Prostate gland (tissue), 2 donors: ENCODE measurements around the gene WDR90. TPM values are rescaled to one million over a fixed set of nuclear protein-coding genes. Genes with fewer than 3 reads are reported as not detected.

ENCODE experiments used
- DNase-seq: peaks from one replicate; pipeline ENCODE4 v3.0.0-alpha.2; 2019; ENCODE audit warnings: low spot score
- H3K27ac ChIP-seq, 2 donors: fragments of 200-600 bp; sonication (generic); 2 replicates each; pipeline ENCODE4 v1.5.1; 2017 to 2019
- H3K27me3 ChIP-seq: fragments of 200-600 bp; sonication (generic); replicated peaks from 2 replicates; pipeline ENCODE4 v1.5.1; 2019; ENCODE audit not compliant: insufficient read depth
- H3K36me3 ChIP-seq, 2 donors: fragments of 200-600 bp; sonication (generic); 1 replicate in 1 of 2; 2 replicates in 1 of 2; pipeline versions ENCODE4 v1.5.1 to v1.8.1; 2017 to 2019
- H3K4me1 ChIP-seq: fragments of 200-600 bp; sonication (generic); replicated peaks from 2 replicates; pipeline ENCODE4 v1.5.1; 2019
- H3K4me3 ChIP-seq, 2 donors: fragments of 200-600 bp; sonication (generic); 2 replicates each; pipeline ENCODE4 v1.5.1; 2017 to 2019
- H3K9me3 ChIP-seq: fragments of 200-600 bp; sonication (generic); 2 replicates; pipeline ENCODE4 v1.5.1; 2017
- POLR2A ChIP-seq: fragments of 450-650 bp; IDR thresholded peaks from one replicate; pipeline ENCODE4 v1.6.1; 2016; ENCODE audit warnings: antibody characterized with exemption, mild to moderate bottlenecking
- POLR2AphosphoS5 ChIP-seq: sonication (generic); formaldehyde crosslinking; IDR thresholded peaks from one replicate; pipeline ENCODE4 v1.6.1; 2017; ENCODE audit warnings: antibody characterized with exemption
- WGBS: methylation state at CpG from one replicate; pipeline ENCODE4 v1.1.5; 2018; 5-methylcytosine and 5-hydroxymethylcytosine counted together
- intact Hi-C: fragments of 100-400 bp; cut with DNase I; formaldehyde crosslinking; loops from one replicate; pipeline ENCODE4 v1.14.2; 2022
- total RNA-seq, 2 donors: library from RNA; depleted of rRNA; stranded (reverse); fragments of >200 nt; gene quantifications; one replicate each; pipeline ENCODE4 v1.1.0, GENCODE V29; 2016
- TF ChIP-seq, protein P1 (sequence below), 4 experiments: fragments of 200-600 bp in 2 of 4; fragments of 450-650 bp in 2 of 4; sonication (generic) in 2 of 4; IDR thresholded peaks; 1 replicate in 3 of 4; 2 replicates in 1 of 4; pipeline ENCODE4 v1.5.1; 2016 to 2019; ENCODE audit warnings: antibody characterized with exemption in 4 of 4, mild to moderate bottlenecking in 2 of 4, moderate library complexity in 2 of 4

WDR90 gene
- total RNA-seq, 2 donors from 2014 or later, result 36.8 to 60.4 TPM

DNA sequence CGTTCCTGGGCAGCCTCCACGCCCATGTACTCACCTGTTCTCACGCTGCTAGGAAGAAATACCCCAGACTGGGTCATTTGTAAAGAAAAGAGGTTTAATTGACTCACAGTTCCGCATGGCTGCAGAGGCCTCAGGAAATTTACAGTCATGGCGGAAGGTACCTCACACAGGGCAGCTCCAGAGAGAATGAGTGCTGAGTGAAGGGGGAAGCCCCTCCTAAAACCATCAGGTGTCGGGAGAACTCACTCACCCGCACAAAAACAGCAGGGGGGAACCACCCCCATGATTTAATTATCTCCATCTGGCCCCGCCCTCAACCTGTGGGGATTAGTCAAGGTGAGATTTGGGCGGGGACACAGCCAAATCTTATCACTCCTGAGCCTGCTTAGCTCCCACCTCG is 41.1 kb upstream of the WDR90 start:
- H3K27ac ChIP-seq, result no peak overlapping the region
- intact Hi-C loops, result no loop called here
- peaks cover 4% of the 10 kb centered on the region for H3K4me1 ChIP-seq
- H3K4me3 ChIP-seq, result no peak overlapping the region
- no peaks in the 10 kb centered on the region for H3K36me3 ChIP-seq
- 75% methylated on average over 10 of the region's 10 CpGs for WGBS
- TF ChIP-seq POLR2A (no peak), POLR2AphosphoS5 (no peak)
- TF ChIP-seq, protein P1, sequence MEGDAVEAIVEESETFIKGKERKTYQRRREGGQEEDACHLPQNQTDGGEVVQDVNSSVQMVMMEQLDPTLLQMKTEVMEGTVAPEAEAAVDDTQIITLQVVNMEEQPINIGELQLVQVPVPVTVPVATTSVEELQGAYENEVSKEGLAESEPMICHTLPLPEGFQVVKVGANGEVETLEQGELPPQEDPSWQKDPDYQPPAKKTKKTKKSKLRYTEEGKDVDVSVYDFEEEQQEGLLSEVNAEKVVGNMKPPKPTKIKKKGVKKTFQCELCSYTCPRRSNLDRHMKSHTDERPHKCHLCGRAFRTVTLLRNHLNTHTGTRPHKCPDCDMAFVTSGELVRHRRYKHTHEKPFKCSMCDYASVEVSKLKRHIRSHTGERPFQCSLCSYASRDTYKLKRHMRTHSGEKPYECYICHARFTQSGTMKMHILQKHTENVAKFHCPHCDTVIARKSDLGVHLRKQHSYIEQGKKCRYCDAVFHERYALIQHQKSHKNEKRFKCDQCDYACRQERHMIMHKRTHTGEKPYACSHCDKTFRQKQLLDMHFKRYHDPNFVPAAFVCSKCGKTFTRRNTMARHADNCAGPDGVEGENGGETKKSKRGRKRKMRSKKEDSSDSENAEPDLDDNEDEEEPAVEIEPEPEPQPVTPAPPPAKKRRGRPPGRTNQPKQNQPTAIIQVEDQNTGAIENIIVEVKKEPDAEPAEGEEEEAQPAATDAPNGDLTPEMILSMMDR (IDR thresholded peaks at IDR 0.05), result no peak
- no peaks in the 10 kb centered on the region for H3K27me3 ChIP-seq
- no peak for DNase-seq
- H3K9me3 ChIP-seq, result no peaks in the 10 kb centered on the region

DNA sequence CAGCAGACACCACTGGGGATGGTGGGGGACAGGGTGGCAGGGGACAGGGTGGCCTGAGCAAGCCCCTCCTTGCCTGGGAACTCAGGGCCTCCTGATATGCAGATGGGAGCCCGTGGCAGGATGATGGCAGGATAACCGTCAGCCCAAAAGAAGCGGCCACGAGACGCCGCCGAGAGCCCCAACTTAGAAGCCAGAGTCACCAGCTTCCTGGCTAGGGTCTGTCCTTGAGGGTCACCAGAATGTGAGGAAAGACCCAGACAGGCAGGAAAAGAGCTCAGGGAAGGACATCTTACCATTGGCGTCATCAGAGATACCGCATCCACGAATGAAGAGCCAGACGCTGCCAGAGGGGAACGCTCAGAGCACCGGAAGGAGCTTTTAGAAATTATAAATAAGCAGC is 39.8 kb upstream of the WDR90 start:
- no peak overlapping the region for H3K27ac ChIP-seq
- 90% methylated on average over 13 of the region's 13 CpGs for WGBS
- H3K9me3 ChIP-seq, result no peaks in the 10 kb centered on the region
- no peak for DNase-seq
- H3K36me3 ChIP-seq, result no peaks in the 10 kb centered on the region
- H3K27me3 ChIP-seq, result no peaks in the 10 kb centered on the region
- no peak overlapping the region for H3K4me3 ChIP-seq
- intact Hi-C loops, result no loop called here
- TF ChIP-seq POLR2A (no peak), POLR2AphosphoS5 (no peak)
- TF ChIP-seq, protein P1 (IDR thresholded peaks at IDR 0.05), result no peak
- H3K4me1 ChIP-seq, result peaks cover 4% of the 10 kb centered on the region

DNA sequence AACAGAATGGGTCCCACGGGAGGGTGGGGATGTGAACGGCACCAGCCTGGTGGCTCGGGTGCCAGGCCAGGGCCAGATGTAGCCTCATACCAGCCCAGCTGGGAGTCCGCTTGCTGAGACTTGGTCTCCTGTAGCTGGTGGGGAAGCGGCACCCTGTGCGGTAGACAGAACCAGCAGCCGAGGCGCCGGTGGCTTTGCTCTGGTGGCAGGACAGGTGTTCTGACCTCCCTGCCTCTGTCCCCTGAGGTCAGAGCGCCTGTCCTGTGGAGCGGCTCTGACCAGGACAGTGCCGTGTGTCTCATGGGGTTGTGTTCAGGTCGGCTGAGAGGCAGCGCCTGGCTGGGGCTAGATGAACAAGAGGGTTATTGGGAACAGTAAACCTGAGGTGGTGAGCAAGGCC is 39.2 kb upstream of the WDR90 start:
- intact Hi-C loops, result no loop called here
- Histone ChIP-seq H3K9me3 (no peaks in the 10 kb centered on the region), H3K27ac (no peak overlapping the region), H3K36me3 (no peaks in the 10 kb centered on the region), H3K4me3 (no peak overlapping the region), H3K27me3 (no peaks in the 10 kb centered on the region), H3K4me1 (peaks cover 4% of the 10 kb centered on the region)
- WGBS, result 90% methylated on average over 14 of the region's 14 CpGs
- no peak for DNase-seq
- TF ChIP-seq, protein P1 (IDR thresholded peaks at IDR 0.05), result no peak
- TF ChIP-seq POLR2AphosphoS5 (no peak), POLR2A (no peak)

DNA sequence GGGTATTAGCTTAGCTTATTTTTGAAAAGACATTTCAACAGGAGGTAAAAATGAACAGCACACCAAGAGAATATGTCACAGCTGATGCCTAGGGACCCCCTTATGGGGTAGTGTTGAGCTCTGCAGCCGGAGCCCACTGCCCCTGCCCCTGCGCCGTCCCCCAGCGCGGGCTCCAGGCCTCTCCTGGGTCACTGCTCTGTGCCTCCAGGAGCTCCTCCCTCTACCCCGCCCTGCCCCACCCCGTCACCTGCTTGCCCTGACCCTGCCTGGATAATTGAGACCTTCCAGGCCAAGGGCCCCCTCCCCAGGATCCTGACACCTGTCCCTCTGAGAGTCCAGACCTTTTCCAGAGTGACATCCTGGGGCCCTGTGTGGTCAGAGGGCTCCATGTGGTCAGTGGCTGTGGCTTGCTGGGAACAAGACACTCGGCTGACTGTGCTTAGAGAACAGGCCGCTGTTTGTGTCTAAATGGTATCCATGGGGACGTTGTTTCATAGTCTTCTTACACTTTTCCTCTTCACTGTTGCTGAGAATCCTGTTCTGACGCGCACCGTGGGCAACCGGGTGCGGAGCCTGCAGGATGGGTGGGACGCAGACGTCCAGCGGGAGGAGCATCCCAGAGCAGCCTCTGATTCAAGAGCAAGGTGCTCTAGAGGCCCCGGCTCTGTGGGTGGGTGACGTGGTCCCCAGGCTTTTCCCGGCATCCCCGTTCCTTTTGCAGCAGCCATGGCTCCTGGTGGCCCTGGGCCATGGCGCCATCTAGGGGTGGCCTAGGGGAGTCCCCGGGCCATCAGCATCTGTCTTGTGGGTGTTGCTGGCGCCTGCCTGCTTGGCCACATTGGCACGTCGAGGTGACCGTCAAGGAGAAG is 38.4 kb upstream of the WDR90 start:
- H3K4me3 ChIP-seq, result no peak overlapping the region

More for the DNA sequence above, 38.4 kb upstream of the WDR90 start:
- WGBS, result 54% methylated on average over 28 of the region's 28 CpGs
- intact Hi-C loops, result no loop called here
- DNase-seq, result no peak
- Histone ChIP-seq H3K27ac (no peak overlapping the region), H3K9me3 (no peaks in the 10 kb centered on the region), H3K4me1 (peaks cover 4% of the 10 kb centered on the region), H3K36me3 (no peaks in the 10 kb centered on the region), H3K27me3 (no peaks in the 10 kb centered on the region)
- peak; percentile 38 for TF ChIP-seq POLR2AphosphoS5
- TF ChIP-seq, protein P1 (IDR thresholded peaks at IDR 0.05), result peak; percentile 50 to 91 (median 77)
- no peak for TF ChIP-seq POLR2A
